H1 (cell line): ENCODE measurements around the gene FICD. TPM values are rescaled to one million over a fixed set of nuclear protein-coding genes. Genes with fewer than 3 reads are reported as not detected.

Experiments used
- CTCF ChIA-PET: fragments of 300-600 bp; sonication (Branson Sonifier 250); formaldehyde crosslinking; loops from one replicate; lab custom pipeline; 2021; ENCODE audit not compliant: partially characterized antibody; lab: Charles Lee
- POLR2A ChIA-PET: fragments of 300-600 bp; sonication (Branson Sonifier 250); formaldehyde crosslinking; loops from one replicate; lab custom pipeline; 2021; ENCODE audit warnings: inconsistent platforms; ENCODE audit not compliant: partially characterized antibody; lab: Charles Lee
- DNase-seq, 2 experiments: peaks; one replicate each; pipeline versions ENCODE4 v3.0.0 to v3.0.0-alpha.2; 2010 to 2022; ENCODE audit warnings: low spot score in 2 of 2, low read depth in 1 of 2, mixed read lengths in 1 of 2
- FAIRE-seq: peaks from 2 replicates; lab custom pipeline; 2011; peaks lifted over from hg19 to GRCh38; lab: Jason Lieb, UNC
- H2AFZ ChIP-seq: 2 replicates; pipeline ENCODE4 v1.8.1; 2012; ENCODE audit warnings: low read length, inconsistent platforms
- H2AK5ac ChIP-seq: 2 replicates; pipeline ENCODE4 v1.6.1; 2013; ENCODE audit warnings: low read depth, low read length
- H2BK120ac ChIP-seq: replicated peaks from 2 replicates; pipeline ENCODE3; 2013; ENCODE audit warnings: low read depth, low read length, inconsistent platforms
- H2BK12ac ChIP-seq: 2 replicates; pipeline ENCODE4 v1.6.1; 2013; ENCODE audit warnings: low read depth, low read length
- H2BK15ac ChIP-seq: 2 replicates; pipeline ENCODE4 v1.6.1; 2013; ENCODE audit warnings: low read length
- H2BK20ac ChIP-seq: 2 replicates; pipeline ENCODE4 v1.6.1; 2013; ENCODE audit warnings: low read length
- H2BK5ac ChIP-seq: 2 replicates; pipeline ENCODE4 v1.6.1; 2013; ENCODE audit warnings: low read depth, low read length
- H3K14ac ChIP-seq: 2 replicates; pipeline ENCODE4 v1.6.1; 2013; ENCODE audit warnings: inconsistent platforms; ENCODE audit not compliant: insufficient read length
- H3K18ac ChIP-seq: 2 replicates; pipeline ENCODE4 v1.6.1; 2013; ENCODE audit warnings: low read length; ENCODE audit errors: extremely low read depth
- H3K23ac ChIP-seq: 2 replicates; pipeline ENCODE4 v1.6.1; 2013; ENCODE audit warnings: inconsistent platforms; ENCODE audit not compliant: insufficient read length
- H3K23me2 ChIP-seq: 2 replicates; pipeline ENCODE4 v1.6.1; 2013; ENCODE audit warnings: low read depth, low read length
- H3K27ac ChIP-seq: 2 replicates; pipeline ENCODE4 v1.6.1; 2011; ENCODE audit warnings: low read depth, low read length, inconsistent platforms
- H3K27me3 ChIP-seq, 4 experiments: replicated peaks in 1 of 4; 1 replicate in 1 of 4; 2 replicates in 3 of 4; pipeline versions ENCODE4 v1.6.1 to v1.8.1; 2011 to 2013; ENCODE audit warnings: low read length in 3 of 4, mild to moderate bottlenecking in 3 of 4, inconsistent platforms in 2 of 4, mixed read lengths in 2 of 4, moderate library complexity in 1 of 4; ENCODE audit not compliant: control insufficient read depth in 3 of 4, insufficient read depth in 3 of 4; ENCODE audit errors: extremely low read depth in 1 of 4
- H3K36me3 ChIP-seq, 4 experiments: 2 replicates each; pipeline versions ENCODE4 v1.6.1 to v1.8.1; 2011 to 2013; ENCODE audit warnings: mild to moderate bottlenecking in 4 of 4, low read length in 3 of 4, moderate library complexity in 2 of 4, control low read depth in 1 of 4, inconsistent platforms in 1 of 4; ENCODE audit not compliant: insufficient read depth in 4 of 4, control insufficient read depth in 2 of 4
- H3K4ac ChIP-seq: replicated peaks from 2 replicates; pipeline ENCODE3; 2013; ENCODE audit warnings: low read length, low read depth, mixed read lengths, inconsistent platforms; ENCODE audit not compliant: insufficient read length
- H3K4me1 ChIP-seq, 4 experiments: replicated peaks in 1 of 4; 1 replicate in 1 of 4; 2 replicates in 3 of 4; pipeline versions ENCODE4 v1.6.1 to v1.8.1; 2011 to 2013; ENCODE audit warnings: low read length in 3 of 4, inconsistent platforms in 2 of 4, mixed read lengths in 1 of 4; ENCODE audit not compliant: insufficient read depth in 4 of 4, control insufficient read depth in 3 of 4
- H3K4me2 ChIP-seq, 2 experiments: 2 replicates each; pipeline versions ENCODE4 v1.6.1 to v1.8.1; 2011 to 2013; ENCODE audit warnings: low read depth in 2 of 2, low read length in 2 of 2, control low read depth in 1 of 2, inconsistent platforms in 1 of 2, mild to moderate bottlenecking in 1 of 2; ENCODE audit not compliant: insufficient read depth in 1 of 2
- H3K4me3 ChIP-seq, 4 experiments: fragments of 200-600, 300-600 bp in 1 of 4; sonication (generic), shearing (Covaris generic), sonication (Bioruptor Twin) in 1 of 4; 2 replicates each; pipeline versions ENCODE4 v1.5.1 to v1.8.1; 2011 to 2016; ENCODE audit warnings: low read length in 4 of 4, low read depth in 3 of 4, control low read depth in 2 of 4, inconsistent platforms in 2 of 4, mild to moderate bottlenecking in 2 of 4, mixed read lengths in 1 of 4, moderate library complexity in 1 of 4; ENCODE audit not compliant: insufficient read depth in 2 of 4; ENCODE audit errors: extremely low read depth in 1 of 4
- H3K56ac ChIP-seq: replicated peaks from 2 replicates; pipeline ENCODE3; 2013; ENCODE audit warnings: low read depth, mild to moderate bottlenecking, mixed read lengths, low read length, inconsistent platforms; ENCODE audit not compliant: insufficient read length
- H3K79me1 ChIP-seq: 2 replicates; pipeline ENCODE4 v1.6.1; 2013; ENCODE audit warnings: low read depth, low read length, control low read depth
- H3K79me2 ChIP-seq, 2 experiments: 2 replicates each; pipeline versions ENCODE4 v1.6.1 to v1.8.1; 2012 to 2013; ENCODE audit warnings: low read length in 2 of 2, mild to moderate bottlenecking in 2 of 2, inconsistent platforms in 1 of 2; ENCODE audit not compliant: insufficient read depth in 2 of 2, control insufficient read depth in 1 of 2
- H3K9ac ChIP-seq, 4 experiments: replicated peaks in 1 of 4; 1 replicate in 1 of 4; 2 replicates in 3 of 4; pipeline versions ENCODE4 v1.6.1 to v1.8.1; 2011 to 2013; ENCODE audit warnings: low read depth in 3 of 4, low read length in 3 of 4, control low read depth in 2 of 4, mild to moderate bottlenecking in 2 of 4, moderate library complexity in 2 of 4, inconsistent platforms in 1 of 4; ENCODE audit errors: extremely low read depth in 1 of 4
- H3K9me3 ChIP-seq, 2 experiments: 2 replicates each; pipeline versions ENCODE4 v1.6.1 to v1.8.1; 2012 to 2013; ENCODE audit warnings: mild to moderate bottlenecking in 2 of 2, moderate library complexity in 2 of 2, control low read depth in 1 of 2, inconsistent platforms in 1 of 2, low read depth in 1 of 2, low read length in 1 of 2, mixed read lengths in 1 of 2; ENCODE audit not compliant: insufficient read depth in 2 of 2
- H4K20me1 ChIP-seq, 2 experiments: replicated peaks in 1 of 2; 2 replicates each; pipeline versions ENCODE3 to v1.8.1; 2011 to 2013; ENCODE audit warnings: inconsistent platforms in 2 of 2, low read length in 2 of 2, mild to moderate bottlenecking in 1 of 2; ENCODE audit not compliant: insufficient read depth in 2 of 2, control insufficient read depth in 1 of 2
- H4K5ac ChIP-seq: 2 replicates; pipeline ENCODE4 v1.6.1; 2013; ENCODE audit warnings: low read length, low read depth, mixed read lengths, inconsistent platforms; ENCODE audit not compliant: insufficient read length
- H4K8ac ChIP-seq: 2 replicates; pipeline ENCODE4 v1.8.0; 2013; ENCODE audit warnings: mild to moderate bottlenecking, moderate library complexity, low read length, inconsistent platforms; ENCODE audit not compliant: insufficient read depth; ENCODE audit errors: extremely low read depth
- H4K91ac ChIP-seq: replicated peaks from 2 replicates; pipeline ENCODE3; 2013; ENCODE audit warnings: low read length, mixed read lengths, inconsistent platforms; ENCODE audit not compliant: insufficient read length
- RNF2 ChIP-seq: fragments of 200-900, 300-1000 bp; sonication (generic); IDR thresholded peaks from 2 replicates; pipeline ENCODE4 v1.7.1; 2016; ENCODE audit warnings: borderline replicate concordance, low read depth, mild to moderate bottlenecking, antibody characterized with exemption, low read length; ENCODE audit not compliant: poor library complexity, severe bottlenecking; ENCODE audit errors: missing control alignments
- YY1 ChIP-seq: IDR thresholded peaks from 2 replicates; pipeline ENCODE4 v1.6.1; 2011; ENCODE audit warnings: low read depth, mild to moderate bottlenecking, low read length
- WGBS, 2 experiments: shearing (Covaris generic) in 1 of 2; methylation state at CpG; one replicate each; pipeline versions ENCODE4 v1.1.6 to v1.1.7; 2013 to 2015; ENCODE audit warnings: low lambda C conversion rate in 2 of 2, mixed read lengths in 2 of 2, inconsistent platforms in 1 of 2, low coverage in 1 of 2, missing lambda C conversion rate in 1 of 2; ENCODE audit not compliant: insufficient replicate concordance in 2 of 2, insufficient coverage in 1 of 2, insufficient read length in 1 of 2; ENCODE audit errors: extremely low coverage in 1 of 2, missing lambda C conversion rate in 1 of 2; 5-methylcytosine and 5-hydroxymethylcytosine counted together
- polyA plus RNA-seq, 7 experiments: library from polyadenylated mRNA; depleted of rRNA in 3 of 7; stranded (reverse) in 5 of 7; unstranded in 2 of 7; fragments of >200 nt in 5 of 7; fragments of 200-250 nt in 2 of 7; gene quantifications; 1 replicate in 5 of 7; 2 replicates in 1 of 7; 4 replicates in 1 of 7; pipeline versions ENCODE4 v1.2.1 to v1.2.3, GENCODE V29; 2011 to 2013; ENCODE audit warnings: missing spikeins in 2 of 7, mixed read lengths in 2 of 7
- total RNA-seq: library from RNA; stranded (reverse); fragmentation: NEBNext Ultra II Directional; extraction: Animal tissue kit (Norgen Biotek cat#: 25700); gene quantifications from 2 replicates; pipeline ENCODE4 v1.2.1, GENCODE V29; 2021

Gene FICD
- total and polyA plus RNA-seq, 2 of the 8 experiments (the other 6 are each of a cell fraction or from before 2014, with no cell fraction given): 2.2 to 6.0 TPM

DNA sequence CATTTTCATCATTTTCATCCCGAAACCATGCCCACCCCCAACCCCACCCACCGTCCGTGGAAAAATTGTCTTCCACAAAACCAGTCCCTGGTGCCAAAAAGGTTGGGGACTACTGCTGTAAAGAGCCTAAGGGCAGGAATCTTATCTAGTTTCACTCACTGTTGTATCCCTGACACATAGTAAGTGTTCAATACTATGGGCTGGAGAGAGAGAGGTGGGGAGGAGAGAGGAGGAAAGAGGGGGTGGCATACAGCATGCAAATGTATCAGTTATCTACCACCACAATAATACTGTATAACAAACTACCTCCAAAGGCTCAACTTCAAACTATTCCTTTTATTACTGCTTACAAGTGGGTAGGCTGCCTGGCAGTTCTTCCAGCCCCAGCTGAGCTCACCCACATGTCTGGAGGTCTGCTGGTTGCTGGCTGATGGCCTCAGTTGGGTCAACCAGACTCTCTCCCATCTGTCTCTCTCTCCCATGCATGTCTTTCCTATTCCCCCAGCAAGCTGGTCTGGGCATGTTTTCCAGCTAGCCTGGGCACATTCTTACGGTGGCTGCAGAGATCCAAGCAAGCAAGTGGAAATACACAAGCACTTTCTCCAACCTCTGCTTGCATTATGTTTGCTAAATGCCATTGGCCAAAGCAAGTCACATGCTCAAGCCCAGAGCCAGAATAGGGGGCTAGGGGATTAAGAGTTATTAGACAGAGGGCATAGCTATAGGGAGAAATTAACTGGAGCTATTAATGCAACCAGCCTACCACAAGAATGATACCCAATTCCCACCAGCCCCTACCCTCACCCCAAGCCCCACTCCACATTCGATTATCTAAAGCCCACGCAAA lies 31.6 kb upstream of the FICD start:
- no peaks in the 10 kb centered on the region for H3K27me3 ChIP-seq
- no peaks in the 10 kb centered on the region for H3K36me3 ChIP-seq
- H2BK15ac ChIP-seq: no peak overlapping the region; the same call in 1 of the 2 replicates
- no peak overlapping the region for H2BK120ac ChIP-seq
- H3K23ac ChIP-seq: no peak overlapping the region
- 0 out of 2 replicates have a peak overlapping the region, but pooled peaks have one; percentile 1 for H4K8ac ChIP-seq
- no peak overlapping the region for H3K4me3 ChIP-seq
- FAIRE-seq (no peak), DNase-seq (no peak)
- no peaks in the 10 kb centered on the region for H4K20me1 ChIP-seq
- no peak overlapping the region for H3K9ac ChIP-seq
- H3K4ac ChIP-seq: no peak overlapping the region
- 0 out of 2 replicates have a peak, but pooled peaks cover 2% of the 10 kb centered on the region for H3K23me2 ChIP-seq
- no peak overlapping the region for H3K18ac ChIP-seq
- 70% methylated on average over 6 of the region's 6 CpGs; no CpG with 5 or more reads in 1 of the 2 experiments for WGBS, 2 experiments
- no peak overlapping the region for H2BK5ac ChIP-seq
- peak overlapping the region; percentile 91; the same call in 1 of the 2 replicates for H2AFZ ChIP-seq
- H4K91ac ChIP-seq: no peak overlapping the region
- CTCF ChIA-PET: interaction anchor here (0.6 to 3.3 kb wide), 6 partner anchors 11 to 493 kb away, joined by 3 to 34 read pairs (median 4); no protein-coding TSS in a partner anchor
- no peak overlapping the region for H4K5ac ChIP-seq
- H3K79me1 ChIP-seq: no peaks in the 10 kb centered on the region
- no peak overlapping the region for H3K14ac ChIP-seq
- H3K9me3 ChIP-seq: 0 out of 4 replicates have a peak, but pooled peaks cover 0 to 8% of the 10 kb centered on the region in 2 experiments
- POLR2A ChIA-PET: interaction anchor here (1.4 kb wide), 1 partner anchor 79 kb away, joined by 3 read pairs; the partner anchor contains the start of gene ISCU
- no peak overlapping the region for H2BK20ac ChIP-seq
- H3K56ac ChIP-seq: no peak overlapping the region
- no peak overlapping the region for H3K27ac ChIP-seq
- no peak overlapping the region for H2AK5ac ChIP-seq
- no peak overlapping the region for H2BK12ac ChIP-seq
- peaks cover 0 to 5% (median 3%) of the 10 kb centered on the region in 4 experiments; a peak in 3 of 7 replicates for H3K4me1 ChIP-seq
- no peaks in the 10 kb centered on the region for H3K79me2 ChIP-seq
- H3K4me2 ChIP-seq: no peak overlapping the region
- TF ChIP-seq RNF2 (no peak), YY1 (no peak)
